ENCODE results near the gene TFAP2B. TPM values are rescaled to one million over a fixed set of nuclear protein-coding genes. Genes with fewer than 3 reads are reported as not detected.

Gene TFAP2B
- total and polyA plus RNA-seq, 7 experiments from 2014 or later: not detected

GRCh38 chr6:50829898-50830444, 11.3 kb downstream of the TFAP2B start:
- H3K9me3 Mint-ChIP-seq: peaks cover 0 to 29% (median 8%) of the 10 kb centered on the region in 11 donors
- Histone ChIP-seq H3K4me1 (ENCODE audit: control insufficient read depth in 2 of 2, insufficient read depth in 2 of 2, low read length in 2 of 2) (no peaks in the 10 kb centered on the region), H3K4me3 (ENCODE audit: low read length) (no peak overlapping the region), H3K36me3 (ENCODE audit: control insufficient read depth in 2 of 3, insufficient read depth in 3 of 3, low read length in 3 of 3) (no peaks in the 10 kb centered on the region), H3K9me3 (ENCODE audit: control insufficient read depth in 2 of 3, low read length in 3 of 3) (no peaks in the 10 kb centered on the region), H3K27ac (ENCODE audit: low read depth, low read length) (no peak overlapping the region), H3K27me3 (ENCODE audit: control insufficient read depth in 2 of 2, insufficient read depth in 2 of 2, low read length in 2 of 2) (peaks cover 4 to 8% of the 10 kb centered on the region in 2 donors)
- DNase-seq (no peak), ATAC-seq (no peak)
- H3K4me3 Mint-ChIP-seq: no peak overlapping the region
- intact Hi-C loops (cut with micrococcal nuclease): no loop called here
- H3K27me3 Mint-ChIP-seq: peaks cover 57 to 83% (median 74%) of the 10 kb centered on the region in 5 donors
- H3K4me1 Mint-ChIP-seq: no peaks in the 10 kb centered on the region
- ChIA-PET CTCF (no interaction called here), POLR2A (no interaction called here)
- peaks cover 0 to 5% (median 0%) of the 10 kb centered on the region in 5 donors for H3K36me3 Mint-ChIP-seq
- H3K27ac Mint-ChIP-seq: no peak overlapping the region

GRCh38 chr6:50831186-50831585, 12.5 kb downstream of the TFAP2B start:
- ChIA-PET CTCF (no interaction called here), POLR2A (no interaction called here)
- Mint-ChIP-seq H3K27ac (no peak overlapping the region), H3K4me3 (peak overlapping the region in 1 of 10 donors; percentile 18), H3K9me3 (peaks cover 0 to 19% (median 4%) of the 10 kb centered on the region in 11 donors), H3K4me1 (no peaks in the 10 kb centered on the region), H3K27me3 (peaks cover 56 to 80% (median 74%) of the 10 kb centered on the region in 5 donors), H3K36me3 (no peaks in the 10 kb centered on the region)
- Histone ChIP-seq H3K36me3 (ENCODE audit: control insufficient read depth in 2 of 3, insufficient read depth in 3 of 3, low read length in 3 of 3) (no peaks in the 10 kb centered on the region), H3K9me3 (ENCODE audit: control insufficient read depth in 2 of 3, low read length in 3 of 3) (no peaks in the 10 kb centered on the region), H3K4me1 (ENCODE audit: control insufficient read depth in 2 of 2, insufficient read depth in 2 of 2, low read length in 2 of 2) (no peaks in the 10 kb centered on the region), H3K27ac (ENCODE audit: low read depth, low read length) (no peak overlapping the region), H3K27me3 (ENCODE audit: control insufficient read depth in 2 of 2, insufficient read depth in 2 of 2, low read length in 2 of 2) (peaks cover 4 to 7% of the 10 kb centered on the region in 2 donors), H3K4me3 (ENCODE audit: low read length) (no peak overlapping the region)
- DNase-seq: no peak
- ATAC-seq: no peak
- intact Hi-C loops (cut with micrococcal nuclease): no loop called here

- H3K27ac Mint-ChIP-seq: no peak overlapping the region
- no peaks in the 10 kb centered on the region for H3K36me3 ChIP-seq (ENCODE audit: control insufficient read depth in 2 of 3, insufficient read depth in 3 of 3, low read length in 3 of 3)
- H3K36me3 Mint-ChIP-seq: no peaks in the 10 kb centered on the region
- intact Hi-C loops (cut with micrococcal nuclease): no loop called here
- H3K9me3 Mint-ChIP-seq: peaks cover 0 to 17% (median 4%) of the 10 kb centered on the region in 11 donors
- peaks cover 0 to 4% (median 0%) of the 10 kb centered on the region in 7 donors for H3K4me1 Mint-ChIP-seq
- DNase-seq (no peak), ATAC-seq (no peak)
- H3K27ac ChIP-seq (ENCODE audit: low read depth, low read length): no peak overlapping the region
- no peaks in the 10 kb centered on the region for H3K4me1 ChIP-seq (ENCODE audit: control insufficient read depth in 2 of 2, insufficient read depth in 2 of 2, low read length in 2 of 2)
- H3K27me3 Mint-ChIP-seq: peaks cover 58 to 82% (median 72%) of the 10 kb centered on the region in 5 donors
- ChIA-PET POLR2A (no interaction called here), CTCF (no interaction called here)
- H3K4me3 ChIP-seq (ENCODE audit: low read length): no peak overlapping the region
- no peaks in the 10 kb centered on the region for H3K27me3 ChIP-seq (ENCODE audit: control insufficient read depth in 2 of 2, insufficient read depth in 2 of 2, low read length in 2 of 2)
- no peaks in the 10 kb centered on the region for H3K9me3 ChIP-seq (ENCODE audit: control insufficient read depth in 2 of 3, low read length in 3 of 3)
- H3K4me3 Mint-ChIP-seq: no peak overlapping the region
Observed at GRCh38 chr6:50832912-50833311, 14.2 kb downstream of the TFAP2B start.

DNA sequence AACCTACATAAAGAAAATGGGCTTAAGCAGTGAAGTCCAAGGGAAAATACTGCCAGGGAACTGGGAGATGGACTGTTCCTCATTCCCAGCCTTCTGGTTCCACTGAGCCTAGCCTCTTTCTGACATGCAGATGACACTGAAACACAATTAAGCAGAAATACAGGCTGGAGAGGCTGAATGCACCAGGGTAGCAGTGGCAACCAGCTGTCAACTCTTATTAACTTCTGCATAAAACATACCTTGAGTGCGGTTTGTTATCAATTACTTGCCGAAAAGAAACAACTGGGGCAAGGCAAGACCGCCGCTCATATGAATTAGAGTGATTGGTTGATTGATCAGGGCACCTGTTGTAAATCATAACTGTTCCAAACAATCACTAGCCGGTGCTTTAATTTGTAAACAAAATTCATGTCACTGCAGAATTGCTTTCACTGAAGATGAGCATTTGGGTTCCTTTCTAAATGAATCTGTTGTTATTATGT, 16.3 kb downstream of the TFAP2B start:
- peaks cover 60 to 83% (median 76%) of the 10 kb centered on the region in 5 donors for H3K27me3 Mint-ChIP-seq
- no peaks in the 10 kb centered on the region for H3K36me3 Mint-ChIP-seq
- intact Hi-C loops (cut with micrococcal nuclease): no loop called here
- H3K27ac Mint-ChIP-seq: no peak overlapping the region
- H3K4me1 Mint-ChIP-seq: peaks cover 0 to 4% (median 0%) of the 10 kb centered on the region in 7 donors
- ChIA-PET POLR2A (no interaction called here), CTCF (no interaction called here)
- H3K4me3 ChIP-seq (ENCODE audit: low read length): no peak overlapping the region
- ATAC-seq (no peak), DNase-seq (no peak)
- H3K9me3 Mint-ChIP-seq: peaks cover 0 to 17% (median 5%) of the 10 kb centered on the region in 11 donors
- H3K4me3 Mint-ChIP-seq: no peak overlapping the region
- H3K9me3 ChIP-seq (ENCODE audit: control insufficient read depth in 2 of 3, low read length in 3 of 3): no peaks in the 10 kb centered on the region
- H3K27ac ChIP-seq (ENCODE audit: low read depth, low read length): no peak overlapping the region
- no peaks in the 10 kb centered on the region for H3K4me1 ChIP-seq (ENCODE audit: control insufficient read depth in 2 of 2, insufficient read depth in 2 of 2, low read length in 2 of 2)
- no peaks in the 10 kb centered on the region for H3K27me3 ChIP-seq (ENCODE audit: control insufficient read depth in 2 of 2, insufficient read depth in 2 of 2, low read length in 2 of 2)
- no peaks in the 10 kb centered on the region for H3K36me3 ChIP-seq (ENCODE audit: control insufficient read depth in 2 of 3, insufficient read depth in 3 of 3, low read length in 3 of 3)

GRCh38 chr6:50836231-50836630, 17.6 kb downstream of the TFAP2B start:
- no peak overlapping the region for H3K4me3 ChIP-seq (ENCODE audit: low read length)
- Mint-ChIP-seq H3K27ac (no peak overlapping the region), H3K4me3 (no peak overlapping the region), H3K27me3 (peaks cover 68 to 86% (median 82%) of the 10 kb centered on the region in 5 donors), H3K9me3 (peaks cover 0 to 25% (median 5%) of the 10 kb centered on the region in 11 donors), H3K4me1 (peaks cover 0 to 4% (median 0%) of the 10 kb centered on the region in 7 donors), H3K36me3 (peaks cover 0 to 8% (median 0%) of the 10 kb centered on the region in 5 donors)
- no peaks in the 10 kb centered on the region for H3K27me3 ChIP-seq (ENCODE audit: control insufficient read depth in 2 of 2, insufficient read depth in 2 of 2, low read length in 2 of 2)
- H3K36me3 ChIP-seq (ENCODE audit: control insufficient read depth in 2 of 3, insufficient read depth in 3 of 3, low read length in 3 of 3): no peaks in the 10 kb centered on the region
- H3K9me3 ChIP-seq (ENCODE audit: control insufficient read depth in 2 of 3, low read length in 3 of 3): no peaks in the 10 kb centered on the region
- H3K4me1 ChIP-seq (ENCODE audit: control insufficient read depth in 2 of 2, insufficient read depth in 2 of 2, low read length in 2 of 2): no peaks in the 10 kb centered on the region
- no peak overlapping the region for H3K27ac ChIP-seq (ENCODE audit: low read depth, low read length)
- ATAC-seq (no peak), DNase-seq (no peak)
- CTCF ChIA-PET: no interaction called here
- POLR2A ChIA-PET: no interaction called here
- intact Hi-C loops (cut with micrococcal nuclease): no loop called here

DNA sequence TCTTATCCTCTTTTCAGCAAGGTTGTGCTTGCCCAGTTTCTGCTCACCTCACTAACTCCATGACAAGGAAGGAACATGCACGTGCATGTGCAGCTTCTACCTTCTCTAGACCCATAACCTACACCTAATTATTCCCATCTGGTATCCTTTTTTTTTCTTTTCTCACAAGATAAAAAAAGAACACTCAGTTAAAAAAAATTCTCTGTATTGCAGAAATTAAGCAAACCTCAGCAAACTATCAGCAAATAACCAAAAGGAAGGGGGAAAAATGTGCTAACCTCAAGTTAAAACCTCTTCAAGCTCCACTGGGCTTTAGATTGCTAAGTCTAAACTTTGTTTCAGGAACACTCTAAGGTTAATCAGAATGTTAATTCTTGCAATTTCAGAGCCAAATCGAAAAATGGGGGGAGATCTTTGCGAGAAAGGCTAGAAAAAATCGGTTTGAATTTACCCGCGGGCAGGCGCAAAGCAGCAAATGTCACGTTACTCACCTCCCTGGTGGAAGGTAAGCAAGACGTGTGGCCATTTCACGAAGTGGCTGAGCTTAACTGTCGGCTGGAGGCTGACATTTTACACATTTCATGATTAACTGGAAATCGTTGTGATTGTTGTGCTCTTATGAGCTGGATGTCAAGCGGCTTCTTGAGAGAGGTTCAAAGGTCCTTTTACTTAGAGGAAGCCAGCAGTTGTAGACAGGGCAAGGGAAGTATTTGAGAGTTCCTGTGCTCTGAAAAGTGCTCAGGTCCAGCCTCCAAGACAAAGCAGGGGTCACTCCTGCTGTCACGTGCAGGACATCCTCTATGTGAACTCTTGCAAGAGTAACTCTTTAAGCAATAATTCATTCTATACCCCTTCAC, 19.1 kb downstream of the TFAP2B start:
- POLR2A ChIA-PET: no interaction called here

More for the DNA sequence above, 19.1 kb downstream of the TFAP2B start:
- intact Hi-C loops (cut with micrococcal nuclease): no loop called here
- Histone ChIP-seq H3K27ac (ENCODE audit: low read depth, low read length) (no peak overlapping the region), H3K4me3 (ENCODE audit: low read length) (no peak overlapping the region), H3K9me3 (ENCODE audit: control insufficient read depth in 2 of 3, low read length in 3 of 3) (no peaks in the 10 kb centered on the region), H3K27me3 (ENCODE audit: control insufficient read depth in 2 of 2, insufficient read depth in 2 of 2, low read length in 2 of 2) (peaks cover 0 to 9% of the 10 kb centered on the region in 2 donors), H3K36me3 (ENCODE audit: control insufficient read depth in 2 of 3, insufficient read depth in 3 of 3, low read length in 3 of 3) (no peaks in the 10 kb centered on the region), H3K4me1 (ENCODE audit: control insufficient read depth in 2 of 2, insufficient read depth in 2 of 2, low read length in 2 of 2) (no peaks in the 10 kb centered on the region)
- Mint-ChIP-seq H3K27ac (no peak overlapping the region), H3K4me3 (no peak overlapping the region), H3K27me3 (peaks cover 75 to 85% (median 83%) of the 10 kb centered on the region in 5 donors), H3K4me1 (peaks cover 0 to 4% (median 0%) of the 10 kb centered on the region in 7 donors), H3K36me3 (peaks cover 0 to 8% (median 0%) of the 10 kb centered on the region in 5 donors), H3K9me3 (peaks cover 0 to 24% (median 5%) of the 10 kb centered on the region in 11 donors)
- CTCF ChIA-PET: no interaction called here
- no peak for ATAC-seq
- DNase-seq: no peak

All from naive thymus-derived CD4-positive, alpha-beta T cell (primary cell).